Stimulated activated CD8-positive, alpha-beta memory T cell treated with anti-CD3 and anti-CD28 coated beads, Interleukin-12 subunit alpha, Interleukin-12 subunit beta, amount 100 ng/mL, for 4 hours (primary cell): ENCODE measurements around the gene NUMA1.

Source experiments
- DNase-seq: peaks from one replicate; pipeline ENCODE4 v3.0.0-alpha.2; 2020; ENCODE audit warnings: low read depth

The NUMA1 gene

DNA sequence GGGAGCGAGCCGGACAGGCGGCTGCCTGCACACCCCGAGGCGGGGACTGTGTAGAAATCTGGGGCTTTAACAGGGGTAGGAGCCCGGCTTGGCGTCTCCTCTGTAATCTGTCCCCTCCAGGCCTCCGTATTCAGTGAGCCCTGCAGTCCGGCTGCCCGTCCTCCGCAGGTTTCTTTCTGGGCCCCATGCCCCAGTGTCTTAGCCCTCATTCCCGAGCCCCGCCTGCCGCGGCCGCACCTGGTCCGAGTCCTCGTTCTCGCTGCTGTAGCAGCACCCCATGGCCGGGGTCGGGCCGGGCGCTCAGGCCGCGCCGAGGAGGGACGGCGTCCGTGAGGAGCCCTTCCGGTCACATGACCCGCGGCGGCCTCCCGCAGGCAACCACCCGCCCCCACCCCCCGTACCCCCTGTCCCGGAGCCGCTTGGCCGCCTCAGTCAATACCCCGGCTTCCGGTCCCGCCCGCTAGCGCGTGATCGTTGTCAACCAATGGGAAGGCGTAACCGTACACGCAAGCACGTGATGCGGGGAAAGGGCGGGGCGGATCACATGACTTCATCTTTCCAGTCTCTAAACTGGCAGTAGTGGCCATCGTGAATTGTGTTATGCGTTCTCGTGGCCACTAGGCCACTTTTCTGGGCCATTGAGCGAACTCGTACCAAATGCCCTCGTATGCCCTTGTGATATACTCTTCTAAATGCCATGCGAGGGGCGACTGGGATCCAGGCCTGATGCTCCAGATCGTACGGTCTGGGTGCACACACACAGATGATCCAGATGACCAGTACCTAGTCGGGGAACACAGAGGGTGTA, 22.8 kb upstream of the NUMA1 start, which contains the start of gene LAMTOR1:
LAMTOR1 (minus strand) TSS at position 352 of the 808 bp plus-strand sequence; CDS start at position 279, 73 bp downstream.
- peak; percentile 94 for DNase-seq

DNA sequence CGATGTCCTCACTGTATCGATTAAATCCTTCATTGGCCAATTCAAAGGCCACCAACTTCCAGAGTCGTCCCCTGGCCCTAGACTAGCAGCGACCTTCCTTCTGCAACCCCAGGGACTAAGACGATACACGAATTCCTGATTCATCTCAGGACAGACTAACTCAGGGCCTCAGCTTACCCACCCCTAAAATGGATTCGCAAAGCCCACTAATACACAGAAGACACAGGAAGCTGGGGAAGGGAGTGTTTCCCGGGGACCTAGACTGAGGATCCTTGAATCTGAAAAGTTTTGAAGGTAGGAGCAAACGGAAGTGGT, 22.2 kb upstream of the NUMA1 start:
- no peak for DNase-seq

DNA sequence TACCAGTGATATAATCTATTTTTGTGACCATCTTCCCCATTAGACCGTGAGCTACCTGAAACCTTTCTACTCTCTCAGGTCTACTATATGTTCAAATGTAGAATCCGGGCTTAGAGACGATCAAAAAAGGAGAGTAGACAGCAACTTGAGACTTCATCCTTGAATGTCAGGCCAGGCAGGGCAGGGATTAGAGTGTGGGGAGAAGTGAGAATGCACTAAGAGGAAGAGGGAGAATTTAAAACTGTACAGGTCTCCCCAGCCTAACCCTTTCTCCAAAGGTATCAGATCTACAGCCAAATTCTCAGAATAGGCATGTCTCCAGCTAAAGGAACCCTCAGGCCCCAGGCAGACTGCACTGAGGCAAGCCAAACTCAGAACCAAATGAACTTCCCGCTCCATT, 21.8 kb upstream of the NUMA1 start:
- no peak for DNase-seq

DNA sequence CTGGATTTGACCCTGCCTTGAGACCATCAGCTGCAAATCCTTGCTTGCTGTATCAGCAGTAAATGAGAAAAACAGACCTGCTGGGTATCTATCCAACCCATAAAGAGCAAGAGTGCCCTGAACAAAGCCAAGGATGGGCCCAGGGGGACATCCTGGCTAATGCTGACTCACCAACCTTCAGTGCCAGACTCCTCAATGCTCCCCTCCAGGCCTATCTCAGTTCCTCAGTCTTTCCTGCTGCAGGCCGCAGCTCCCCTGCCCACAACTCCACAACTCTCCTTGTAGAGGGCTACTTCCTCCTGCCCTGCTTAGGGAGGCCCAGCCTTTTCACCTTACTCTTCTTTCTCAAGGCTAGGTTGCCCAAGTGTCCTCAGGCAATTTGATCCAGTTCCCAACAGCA, 20.1 kb upstream of the NUMA1 start:
- no peak for DNase-seq

DNA sequence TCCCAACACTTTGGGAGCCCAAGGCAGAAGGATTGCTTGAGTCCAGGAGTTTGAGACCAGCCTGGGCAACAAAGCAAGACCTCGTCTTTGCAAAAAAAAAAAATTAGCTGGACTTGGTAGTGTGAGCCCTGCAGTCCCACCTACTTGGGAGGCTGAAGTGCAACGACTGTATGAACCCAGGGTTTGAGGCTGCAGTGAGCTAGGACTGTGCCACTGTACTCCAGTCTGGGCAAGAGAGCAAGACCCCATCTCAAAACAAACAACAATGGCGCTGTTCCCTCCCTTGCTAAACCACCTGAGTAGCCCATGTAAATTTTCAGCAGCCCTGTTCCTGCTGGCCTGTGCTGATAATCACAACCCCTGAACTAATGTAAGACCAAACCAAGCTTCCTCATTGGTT, 19.7 kb upstream of the NUMA1 start:
- no peak for DNase-seq

DNA sequence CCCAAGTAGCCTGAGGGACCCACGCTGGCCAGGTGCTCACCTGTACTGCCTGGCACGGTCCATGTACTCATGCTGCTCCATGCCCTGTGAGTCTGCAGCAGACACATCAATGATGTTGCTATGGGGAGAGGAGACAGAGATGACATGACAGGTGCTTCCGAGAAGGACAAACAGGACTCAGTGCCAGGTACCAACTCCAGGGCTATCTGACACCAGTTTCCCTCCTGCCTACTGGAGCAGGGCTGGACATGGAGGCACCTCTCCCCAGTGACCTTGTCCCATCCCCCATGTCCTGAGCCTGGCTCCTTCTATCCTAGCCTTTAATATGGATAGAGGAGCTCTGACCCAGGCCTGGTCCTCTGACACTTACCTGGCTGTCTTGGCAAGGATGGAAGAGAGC, 18.4 kb upstream of the NUMA1 start:
- no peak for DNase-seq

DNA sequence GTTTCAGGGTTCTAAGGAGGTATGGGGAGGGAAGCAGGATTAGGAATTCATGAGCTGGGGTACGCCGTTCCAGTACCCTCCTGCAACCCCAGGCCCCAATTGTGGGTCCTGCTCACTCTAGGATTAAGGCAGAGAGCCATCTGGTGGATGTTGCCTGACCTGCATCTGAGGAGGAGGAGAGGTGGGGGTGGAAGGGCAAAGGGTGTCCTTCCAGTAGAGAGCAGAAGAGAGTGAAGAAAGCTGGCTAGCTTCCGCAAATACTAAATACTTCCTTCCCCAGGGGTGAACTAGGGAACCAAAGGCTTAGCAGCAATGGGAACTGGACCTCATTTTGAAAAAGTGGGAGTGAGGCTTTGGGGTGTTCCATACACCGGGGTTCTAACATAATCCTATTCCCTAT, 10.9 kb upstream of the NUMA1 start:
- peak; percentile 28 for DNase-seq

DNA sequence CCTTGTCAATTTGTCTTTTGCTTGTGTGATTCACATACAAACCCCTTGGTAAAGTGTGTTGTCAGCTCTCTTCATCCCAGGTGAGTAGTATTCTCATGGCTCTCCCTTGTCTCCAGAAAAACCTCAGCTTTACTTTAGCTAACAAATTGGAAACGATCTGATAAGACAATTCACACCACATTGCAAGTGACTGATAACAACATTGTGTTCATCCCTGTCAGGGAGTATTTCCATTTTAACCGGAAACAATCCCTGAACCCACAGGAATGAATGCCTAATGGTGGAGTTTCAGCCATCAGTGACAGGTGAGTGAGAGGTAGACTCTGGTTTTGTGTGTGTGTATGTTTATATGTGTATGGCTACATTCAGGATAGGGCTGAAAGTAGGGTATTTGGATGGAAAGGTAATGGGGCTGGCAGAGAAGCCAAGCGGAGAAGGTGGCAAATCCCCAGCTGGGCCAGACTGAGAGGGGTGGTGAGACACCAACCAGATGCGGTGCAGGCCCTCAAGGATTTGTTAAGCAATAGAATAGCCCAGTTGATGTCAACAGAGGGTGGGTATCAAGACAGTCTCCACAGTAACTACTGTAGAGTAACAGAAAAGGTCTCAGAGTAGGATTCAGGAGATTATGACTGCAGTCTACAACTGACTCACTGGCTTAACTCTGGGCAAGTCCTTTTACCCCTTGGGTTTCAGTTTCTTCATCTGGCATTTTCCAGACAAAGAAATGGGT, 7.9 kb upstream of the NUMA1 start:
- DNase-seq, result no peak

DNA sequence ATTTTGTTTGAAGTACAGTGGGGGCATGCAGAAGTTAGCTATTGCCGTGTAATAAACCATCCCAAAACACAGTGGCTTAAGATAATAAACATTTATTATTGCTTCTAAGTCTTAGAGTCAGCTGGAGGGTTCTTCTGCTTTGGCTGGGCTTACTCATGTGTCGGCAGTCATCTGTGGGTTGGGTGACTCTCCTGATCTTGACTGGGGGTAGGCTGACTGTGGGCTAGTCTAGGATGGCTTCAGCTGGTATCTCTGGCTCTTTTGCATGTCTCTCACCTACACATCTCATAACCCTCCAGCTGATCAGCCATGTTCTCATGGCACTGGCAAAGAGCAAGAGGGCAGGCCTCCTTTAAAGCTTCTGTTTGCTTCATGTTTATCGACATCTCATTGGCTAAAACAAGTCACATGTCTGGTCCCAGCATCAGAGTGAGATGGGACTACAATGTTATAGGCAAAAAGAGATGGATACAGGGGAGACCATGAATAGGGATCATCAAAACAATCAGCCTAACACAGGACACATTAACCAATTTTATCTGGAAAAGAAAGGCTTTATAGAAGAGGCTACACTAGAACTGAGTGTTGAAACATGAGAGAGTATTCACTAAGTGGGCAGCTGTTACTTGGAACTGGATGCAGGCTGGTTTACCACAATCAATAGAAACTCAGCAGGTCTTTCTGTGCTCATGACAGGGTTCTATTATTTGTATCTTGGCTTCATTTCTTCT, 5.4 kb upstream of the NUMA1 start:
- no peak for DNase-seq

DNA sequence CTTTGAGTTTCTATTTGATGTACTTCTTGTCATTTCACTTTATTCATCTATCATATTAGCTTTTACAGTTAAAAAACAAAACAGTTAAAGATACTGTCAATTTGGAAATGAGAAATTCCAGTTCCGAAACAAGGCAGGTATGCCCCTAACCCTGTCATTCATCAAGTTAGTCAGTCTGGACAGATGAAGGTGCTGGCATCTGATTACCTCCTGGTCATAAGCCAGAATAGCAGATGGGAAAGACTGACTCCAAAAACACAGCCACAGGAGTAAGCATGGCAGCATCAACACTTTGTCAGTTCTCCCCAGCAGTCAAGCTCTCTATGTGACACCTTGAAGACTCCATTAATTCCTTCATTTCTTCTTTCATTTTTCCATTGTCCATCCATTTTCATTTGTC, 4.6 kb upstream of the NUMA1 start:
- DNase-seq, result no peak

DNA sequence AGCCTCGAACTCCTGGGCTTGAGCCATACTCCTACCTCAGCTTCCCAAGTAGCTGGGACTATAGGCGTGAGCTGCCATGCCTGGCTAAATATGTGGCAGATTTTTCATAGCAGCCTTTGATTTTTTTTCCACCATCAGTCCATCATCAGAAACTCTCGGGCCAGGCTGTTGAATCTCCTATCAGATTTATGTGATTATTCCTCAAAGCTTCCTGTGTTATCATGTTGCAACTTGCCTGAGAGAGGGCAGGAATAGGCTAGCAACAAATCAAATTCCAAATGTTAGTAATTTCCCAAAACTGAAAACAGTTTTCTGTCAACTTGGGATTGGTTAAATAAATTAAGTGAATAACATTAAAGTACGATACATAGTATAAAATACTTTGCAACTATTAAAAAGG, 3.7 kb upstream of the NUMA1 start:
- DNase-seq, result no peak

DNA sequence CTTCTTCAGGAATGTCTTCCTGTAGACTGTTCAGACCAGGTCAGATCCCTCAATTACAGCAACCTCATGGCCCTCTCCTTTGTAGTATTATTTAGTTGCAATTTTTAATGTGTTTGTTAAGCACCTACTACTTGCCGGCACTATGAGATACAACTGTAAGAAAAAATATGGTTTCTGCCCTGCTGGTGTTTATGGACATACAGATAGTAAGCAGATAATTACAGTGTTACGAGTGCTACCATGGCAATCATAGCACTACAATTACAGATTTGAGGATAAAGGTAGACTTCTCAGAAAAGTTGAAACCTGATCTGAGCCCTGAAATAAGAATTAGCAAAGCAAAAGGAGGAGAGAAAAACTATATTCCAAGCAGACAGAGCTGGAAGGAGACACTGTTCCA, 3.1 kb upstream of the NUMA1 start:
- DNase-seq, result no peak

DNA sequence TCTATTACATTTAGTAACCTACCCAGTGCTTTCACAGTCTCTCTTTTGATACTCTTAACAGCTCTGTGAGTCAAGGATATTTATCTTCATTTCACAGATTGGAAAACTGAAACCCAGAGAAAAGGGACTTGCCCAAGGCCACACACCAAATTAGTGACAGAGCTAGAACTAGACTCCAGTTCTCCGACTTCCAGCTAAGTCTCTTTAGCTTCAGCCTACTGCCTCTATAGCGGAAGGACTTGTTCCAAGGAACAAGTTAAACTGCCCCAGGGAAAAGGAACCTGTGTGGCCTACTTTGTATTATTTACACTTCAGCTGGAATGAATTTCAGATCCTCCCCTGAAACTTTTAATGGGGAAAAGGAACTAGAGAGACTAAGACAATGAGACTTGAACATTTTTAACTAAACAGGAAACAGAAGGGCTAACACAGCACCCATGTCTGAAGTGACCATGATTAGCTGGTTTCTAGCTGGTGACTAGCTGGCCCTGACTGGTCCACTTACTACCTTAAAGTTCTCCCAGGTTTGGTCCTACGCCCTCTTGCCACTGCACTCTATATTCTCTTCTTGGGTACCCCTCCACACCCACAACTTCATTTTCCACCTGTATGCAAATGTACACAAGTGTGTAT, 1.6 kb upstream of the NUMA1 start:
- no peak for DNase-seq

DNA sequence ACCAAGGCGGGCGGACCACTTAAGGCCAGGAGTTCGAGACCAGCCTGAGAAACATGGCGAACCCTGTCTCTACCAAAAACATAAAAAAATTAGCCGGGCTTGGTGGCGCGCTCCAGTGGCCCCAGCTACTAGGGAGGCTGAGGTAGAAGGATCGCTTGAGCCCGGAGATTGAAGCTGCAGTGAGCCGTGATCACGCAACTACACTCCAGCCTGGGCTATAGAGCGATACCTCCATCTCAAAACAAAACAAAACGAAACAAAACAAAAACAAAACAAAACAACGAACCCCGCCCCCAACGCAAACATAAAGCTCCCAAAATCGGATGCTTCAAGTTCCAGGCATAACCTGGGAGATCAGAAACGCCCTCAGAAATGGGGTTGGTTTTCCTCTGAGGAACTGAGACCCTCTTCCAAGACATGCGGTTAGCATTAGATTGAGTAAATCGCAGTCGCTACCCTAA, 872 bp upstream of the NUMA1 start:
- no peak for DNase-seq

DNA sequence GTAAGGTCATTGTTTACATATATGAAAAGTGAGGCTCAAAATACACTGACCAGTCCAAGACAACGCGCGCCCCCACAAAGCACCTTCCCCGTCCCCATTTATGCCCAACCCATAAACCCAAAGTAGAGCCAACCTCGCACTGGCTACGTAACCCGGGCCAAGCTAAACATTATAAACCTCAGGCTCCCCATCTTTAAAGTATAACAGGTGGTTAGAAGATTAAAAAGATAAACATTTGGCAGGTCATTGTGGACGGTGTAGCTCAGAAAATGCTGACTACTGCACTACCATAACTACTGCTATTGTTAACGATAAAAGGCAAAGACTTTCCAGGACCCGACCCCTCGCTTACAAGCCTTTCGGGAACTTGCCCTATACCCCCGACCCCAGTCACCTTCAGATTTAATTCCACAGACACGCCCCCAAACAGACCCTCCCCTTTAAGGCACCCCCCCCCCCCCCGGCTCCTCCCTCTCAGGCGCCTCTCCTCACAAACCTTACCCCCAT, 470 bp downstream of the NUMA1 start:
- no peak for DNase-seq

DNA sequence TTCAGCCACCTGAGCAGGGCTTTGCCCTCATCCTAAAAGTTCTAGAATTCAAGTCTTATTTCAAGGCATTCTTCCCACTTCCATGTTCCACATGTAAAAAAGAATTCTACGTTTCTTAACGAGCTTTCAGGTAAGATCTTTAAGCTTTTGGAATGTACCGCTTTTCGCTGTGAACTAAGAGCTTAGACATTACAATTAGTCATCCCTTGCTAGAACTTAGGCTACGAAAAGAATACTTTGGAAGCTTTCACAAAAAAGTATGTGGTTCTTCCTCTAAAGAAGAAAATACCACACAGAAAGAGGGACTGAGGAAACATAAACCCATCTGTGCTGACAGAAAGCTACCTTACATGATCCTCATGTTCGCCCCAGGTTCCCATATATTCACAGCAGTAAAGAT, 1.9 kb downstream of the NUMA1 start:
- DNase-seq, result no peak

DNA sequence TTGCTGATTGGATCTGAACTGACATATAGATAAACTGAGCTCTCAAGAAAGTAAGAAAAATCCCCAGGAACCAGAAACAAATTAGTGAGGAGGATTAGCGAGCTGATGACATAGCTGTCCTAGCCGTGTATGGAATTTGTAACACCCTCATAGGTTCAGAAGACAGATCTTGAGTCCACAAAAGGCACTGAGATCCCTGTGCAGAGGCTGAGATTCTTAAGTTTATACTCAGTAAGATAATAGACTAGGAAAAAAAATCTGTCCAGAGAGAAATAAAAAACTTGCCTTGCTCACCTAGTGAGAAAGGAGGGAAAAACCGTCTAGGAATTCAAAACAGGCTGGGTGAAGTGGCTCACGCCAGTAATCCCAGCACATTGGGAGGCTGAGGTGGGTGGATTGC, 4.6 kb downstream of the NUMA1 start:
- no peak for DNase-seq

DNA sequence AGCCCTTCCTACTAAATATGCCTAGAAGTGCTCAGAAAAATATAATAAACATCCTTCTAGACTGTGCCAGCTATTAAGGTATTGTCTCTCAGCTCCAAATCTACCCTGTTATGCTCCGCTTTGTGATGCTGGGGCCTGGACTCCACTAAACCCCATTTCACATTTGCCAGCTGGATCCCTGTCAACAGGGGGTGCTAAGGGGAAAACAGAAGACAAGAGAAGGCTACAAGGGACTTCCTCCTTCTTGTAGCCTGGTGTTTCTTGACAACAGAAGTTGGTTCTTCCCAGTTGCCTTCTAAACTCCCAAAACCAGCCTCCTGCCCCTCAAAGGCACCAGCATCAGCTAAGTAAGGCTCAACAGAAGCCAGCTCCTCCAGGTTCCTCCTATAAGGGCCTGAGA, 5.2 kb downstream of the NUMA1 start:
- DNase-seq, result no peak

DNA sequence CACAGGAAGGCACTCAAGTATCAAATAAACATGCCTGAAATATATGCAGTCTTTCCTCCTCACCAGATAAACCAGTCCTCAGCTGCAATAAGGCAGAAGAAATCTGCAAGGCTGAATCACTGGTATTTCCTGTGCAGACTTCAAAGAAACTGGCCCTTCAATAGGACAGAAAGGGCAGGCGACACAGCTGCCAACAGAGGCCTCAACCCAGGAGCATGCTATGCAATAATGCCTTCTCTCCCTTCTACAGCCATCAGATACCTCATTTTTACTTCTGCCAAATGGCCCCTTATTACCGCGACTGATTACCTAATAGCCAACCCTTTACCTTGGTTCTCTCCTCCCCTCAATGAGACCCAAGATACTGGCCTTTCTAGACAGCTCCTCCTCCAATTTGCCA, 8.0 kb downstream of the NUMA1 start:
- no peak for DNase-seq

DNA sequence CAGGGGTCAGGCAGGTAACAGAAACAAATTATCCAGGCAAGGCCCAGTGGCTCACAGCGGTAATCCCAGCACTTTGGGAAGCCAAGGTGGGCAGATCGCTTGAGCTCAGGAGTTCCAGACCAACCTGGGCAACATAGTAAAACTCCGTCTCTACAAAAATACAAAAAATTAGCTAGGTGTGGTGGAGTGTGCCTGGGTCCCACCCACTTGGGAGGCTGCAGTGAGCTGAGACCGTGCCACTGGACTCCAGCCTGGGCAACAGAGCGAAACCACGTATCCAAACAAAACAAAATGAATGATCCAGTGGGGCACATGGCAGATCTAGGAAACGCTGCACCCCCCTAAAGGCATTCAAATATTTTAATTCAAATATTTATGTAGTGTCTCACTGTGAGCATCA, 9.9 kb downstream of the NUMA1 start:
- DNase-seq, result no peak

DNA sequence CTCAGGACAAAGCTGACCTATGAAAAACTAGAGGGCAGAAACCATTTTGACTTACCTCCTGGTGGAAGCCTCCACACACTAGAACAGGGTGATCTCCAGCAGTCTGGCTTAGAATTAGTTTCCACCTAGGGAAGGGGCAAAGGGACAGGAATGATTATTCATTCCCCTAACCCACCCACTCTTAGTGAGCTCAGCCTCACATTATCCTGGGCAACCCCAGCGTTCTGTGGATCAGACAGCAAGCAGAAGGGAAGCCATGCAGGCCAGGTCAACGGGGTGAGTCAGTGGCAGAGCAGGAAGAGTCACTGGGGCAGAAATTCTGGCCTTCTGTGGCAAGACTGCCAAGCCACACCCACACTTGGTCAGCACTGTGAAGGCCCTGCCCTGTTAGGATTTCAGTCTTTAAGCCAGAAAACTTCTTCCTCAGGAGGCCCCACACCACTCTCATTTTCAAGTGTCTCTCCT, 10.5 kb downstream of the NUMA1 start:
- DNase-seq, result no peak

DNA sequence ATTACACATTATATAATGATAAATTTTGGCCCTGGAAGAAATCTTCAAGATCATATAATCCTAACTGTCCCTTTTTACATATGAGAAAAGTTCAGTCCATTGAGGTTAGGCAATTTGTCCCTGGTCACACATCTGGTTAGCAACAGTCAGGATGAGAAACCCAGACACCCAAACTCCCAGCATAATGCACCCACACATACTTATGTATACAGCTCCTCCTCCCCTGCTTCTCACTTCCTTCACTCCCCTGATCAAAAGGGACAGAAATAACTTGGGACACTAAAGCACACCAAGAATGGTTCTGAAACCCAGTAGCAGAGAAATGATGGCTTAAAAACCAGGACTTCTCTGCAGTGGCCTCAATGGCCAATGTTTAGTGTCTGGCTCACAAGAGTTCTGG, 11.1 kb downstream of the NUMA1 start:
- no peak for DNase-seq
